Neural crest cell (in vitro differentiated cells): ENCODE measurements around the gene RESF1. TPM values are rescaled to one million over a fixed set of nuclear protein-coding genes. Genes with fewer than 3 reads are reported as not detected.

Source experiments
- DNase-seq: peaks from one replicate; pipeline ENCODE4 v3.0.0; 2021; ENCODE audit warnings: low read depth, mixed read lengths, low spot score
- H3K27ac Mint-ChIP-seq: one replicate; pipeline ENCODE4 v1.8.0; 2021; ENCODE audit warnings: mild to moderate bottlenecking, mixed read lengths; ENCODE audit not compliant: unreplicated experiment
- H3K27me3 Mint-ChIP-seq: 2 replicates; pipeline ENCODE4 v1.8.0; 2021; ENCODE audit warnings: low read depth, mild to moderate bottlenecking, mixed read lengths
- H3K36me3 Mint-ChIP-seq: 2 replicates; pipeline ENCODE4 v1.8.0; 2021; ENCODE audit warnings: low read depth, mild to moderate bottlenecking, mixed read lengths
- H3K4me1 Mint-ChIP-seq: 2 replicates; pipeline ENCODE4 v1.8.0; 2021; ENCODE audit warnings: mixed read lengths
- H3K4me3 Mint-ChIP-seq: one replicate; pipeline ENCODE4 v1.8.0; 2021; ENCODE audit warnings: mild to moderate bottlenecking, mixed read lengths
- H3K9me3 Mint-ChIP-seq: 2 replicates; pipeline ENCODE4 v1.8.0; 2021; ENCODE audit warnings: mixed read lengths
- CTCF ChIP-seq: fragments of 200-600 bp; sonication (generic); conservative IDR thresholded peaks from 2 replicates; pipeline ENCODE4 v1.5.0; 2021; ENCODE audit warnings: antibody characterized with exemption, mild to moderate bottlenecking
- long read RNA-seq: library from polyadenylated mRNA; unstranded; transcript quantifications from one replicate; pipeline ENCODE4 v2.0.0, GENCODE V29; 2020
- total RNA-seq: library from RNA; stranded (reverse); gene quantifications from 2 replicates; pipeline ENCODE4 v1.2.1, GENCODE V29; 2021

RESF1 gene
- total RNA-seq = 49.2 and 51.5 TPM in 2 replicates
- long read RNA-seq, transcript KIAA1551-206 (3 exons, 362 nt) = major isoform, 10 of 92 reads
- long read RNA-seq, partial matches to known transcripts = 73 of 92 reads
- long read RNA-seq, other reads (novel, unspliced or antisense) = 5 of 92 reads

- peaks cover 37% of the 10 kb centered on the region for H3K4me1 Mint-ChIP-seq
- H3K9me3 Mint-ChIP-seq = peaks cover 1% of the 10 kb centered on the region
- H3K4me3 Mint-ChIP-seq = peak within 1 kb of the TSS; percentile 99
- no peaks in the 10 kb centered on the region for H3K27me3 Mint-ChIP-seq
- peak; percentile 77 for DNase-seq
- TF ChIP-seq CTCF = no peak
- peak within 1 kb of the TSS; percentile 92 for H3K27ac Mint-ChIP-seq
- peaks cover 14% of the 10 kb centered on the region for H3K36me3 Mint-ChIP-seq
Measured at GRCh38 chr12:31959161-31959700, at the start of gene RESF1. Gene RESF1, plus strand, starts transcription at chr12:31959415. Its CDS starts 21,541 bp downstream, at chr12:31980956.

- peaks cover 13% of the 10 kb centered on the region for H3K9me3 Mint-ChIP-seq
- TF ChIP-seq CTCF = no peak
- no peaks in the 10 kb centered on the region for H3K27me3 Mint-ChIP-seq
- DNase-seq = no peak
- peaks cover 3% of the 10 kb centered on the region for H3K36me3 Mint-ChIP-seq
- H3K27ac Mint-ChIP-seq = no peak overlapping the region
- no peaks in the 10 kb centered on the region for H3K4me1 Mint-ChIP-seq
- no peak overlapping the region for H3K4me3 Mint-ChIP-seq
Measured at GRCh38 chr12:31914927-31915326, 44.3 kb upstream of the RESF1 start.

- no peaks in the 10 kb centered on the region for H3K4me1 Mint-ChIP-seq
- H3K27me3 Mint-ChIP-seq = no peaks in the 10 kb centered on the region
- no peak overlapping the region for H3K27ac Mint-ChIP-seq
- TF ChIP-seq CTCF = no peak
- peaks cover 3% of the 10 kb centered on the region for H3K36me3 Mint-ChIP-seq
- no peak for DNase-seq
- no peak overlapping the region for H3K4me3 Mint-ChIP-seq
- peaks cover 12% of the 10 kb centered on the region for H3K9me3 Mint-ChIP-seq
Measured at GRCh38 chr12:31915446-31915845, 43.8 kb upstream of the RESF1 start.

GRCh38 chr12:31922341-31923062 is 36.7 kb upstream of the RESF1 start:
- Mint-ChIP-seq H3K4me3 (no peak overlapping the region), H3K27me3 (no peaks in the 10 kb centered on the region)

GRCh38 chr12:31923063-31923412 is 36.2 kb upstream of the RESF1 start:
- no peak overlapping the region for H3K4me3 Mint-ChIP-seq
- H3K36me3 Mint-ChIP-seq = peaks cover 14% of the 10 kb centered on the region
- H3K9me3 Mint-ChIP-seq = peaks cover 16% of the 10 kb centered on the region

More at GRCh38 chr12:31922341-31923062, 36.7 kb upstream of the RESF1 start:
- no peak for DNase-seq
- Mint-ChIP-seq H3K4me1 (no peaks in the 10 kb centered on the region), H3K9me3 (peaks cover 16% of the 10 kb centered on the region), H3K36me3 (peaks cover 14% of the 10 kb centered on the region), H3K27ac (no peak overlapping the region)
- no peak for TF ChIP-seq CTCF

More at GRCh38 chr12:31923063-31923412, 36.2 kb upstream of the RESF1 start:
- Mint-ChIP-seq H3K27ac (no peak overlapping the region), H3K27me3 (no peaks in the 10 kb centered on the region), H3K4me1 (no peaks in the 10 kb centered on the region)
- no peak for TF ChIP-seq CTCF
- DNase-seq = no peak
